ENCODE measurements around the gene PCDH17. TPM values are rescaled to one million over a fixed set of nuclear protein-coding genes. Genes with fewer than 3 reads are reported as not detected.

The PCDH17 gene
- total and polyA plus RNA-seq, 2 donors (not counting 1 experiment from before 2014, with no cell fraction given), result not detected

DNA sequence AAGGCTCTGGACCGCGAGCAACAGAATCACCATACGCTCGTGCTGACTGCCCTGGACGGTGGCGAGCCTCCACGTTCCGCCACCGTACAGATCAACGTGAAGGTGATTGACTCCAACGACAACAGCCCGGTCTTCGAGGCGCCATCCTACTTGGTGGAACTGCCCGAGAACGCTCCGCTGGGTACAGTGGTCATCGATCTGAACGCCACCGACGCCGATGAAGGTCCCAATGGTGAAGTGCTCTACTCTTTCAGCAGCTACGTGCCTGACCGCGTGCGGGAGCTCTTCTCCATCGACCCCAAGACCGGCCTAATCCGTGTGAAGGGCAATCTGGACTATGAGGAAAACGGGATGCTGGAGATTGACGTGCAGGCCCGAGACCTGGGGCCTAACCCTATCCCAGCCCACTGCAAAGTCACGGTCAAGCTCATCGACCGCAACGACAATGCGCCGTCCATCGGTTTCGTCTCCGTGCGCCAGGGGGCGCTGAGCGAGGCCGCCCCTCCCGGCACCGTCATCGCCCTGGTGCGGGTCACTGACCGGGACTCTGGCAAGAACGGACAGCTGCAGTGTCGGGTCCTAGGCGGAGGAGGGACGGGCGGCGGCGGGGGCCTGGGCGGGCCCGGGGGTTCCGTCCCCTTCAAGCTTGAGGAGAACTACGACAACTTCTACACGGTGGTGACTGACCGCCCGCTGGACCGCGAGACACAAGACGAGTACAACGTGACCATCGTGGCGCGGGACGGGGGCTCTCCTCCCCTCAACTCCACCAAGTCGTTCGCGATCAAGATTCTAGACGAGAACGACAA, 1.8 kb downstream of the PCDH17 start:
- Mint-ChIP-seq H3K9me3 (ENCODE audit: insufficient read depth) (no peaks in the 10 kb centered on the region), H3K27me3 (peaks cover 37% of the 10 kb centered on the region), H3K4me3 (no peak overlapping the region), H3K27ac (no peak overlapping the region), H3K4me1 (peaks cover 36% of the 10 kb centered on the region)
- ATAC-seq (ENCODE audit: low read depth), result no peak
- H3K27me3 ChIP-seq (replicated peaks in 1 of 4; ENCODE audit: control extremely low read depth in 1 of 4, control insufficient read depth in 3 of 4, insufficient read depth in 4 of 4, low read length in 3 of 4), result peaks cover 0 to 59% (median 34%) of the 10 kb centered on the region in 4 experiments
- TF ChIP-seq EZH2 (IDR thresholded peaks at IDR 0.05; ENCODE audit: borderline replicate concordance, insufficient read depth, low read depth, low read length, poor library complexity, severe bottlenecking), result no peak
- TF ChIP-seq CTCF (IDR thresholded peaks at IDR 0.05), result no peak
- H3K4me1 ChIP-seq (ENCODE audit: control insufficient read depth in 2 of 2, insufficient read depth in 2 of 2, low read length in 2 of 2), result peaks cover 34 to 48% of the 10 kb centered on the region in 2 donors
- DNase-seq, result peak; percentile 2
- no peaks in the 10 kb centered on the region for H4K20me1 ChIP-seq (ENCODE audit: control insufficient read depth, insufficient read depth, low read length, poor library complexity, severe bottlenecking)
- no peak overlapping the region for H3K4me2 ChIP-seq (replicated peaks; ENCODE audit: low read depth, low read length, poor library complexity, severe bottlenecking)
- no peak overlapping the region for H3K4me3 ChIP-seq (ENCODE audit: control extremely low read depth in 1 of 5, extremely low read depth in 1 of 5, insufficient read depth in 1 of 5, low read depth in 2 of 5, low read length in 4 of 5)
- H3K79me2 ChIP-seq (ENCODE audit: control insufficient read depth, insufficient read depth, low read length), result no peaks in the 10 kb centered on the region
- POLR2A ChIA-PET, result no interaction called here
- no peak overlapping the region for H3K9ac ChIP-seq (ENCODE audit: low read length)
- CTCF ChIA-PET, result no interaction called here
- H3K36me3 ChIP-seq (replicated peaks in 1 of 2; ENCODE audit: control extremely low read depth in 1 of 2, control insufficient read depth in 1 of 2, extremely low read depth in 1 of 2, insufficient read depth in 2 of 2, low read length in 1 of 2), result no peaks in the 10 kb centered on the region
- intact Hi-C loops (cut with micrococcal nuclease), result no loop called here
- H3K27ac ChIP-seq (ENCODE audit: low read length in 2 of 2), result no peak overlapping the region
- H2AFZ ChIP-seq (ENCODE audit: insufficient read depth, low read depth, low read length, poor library complexity, severe bottlenecking), result peak overlapping the region; percentile 53
- H3K9me3 ChIP-seq (ENCODE audit: control extremely low read depth in 1 of 3, control insufficient read depth in 2 of 3, insufficient read depth in 1 of 3, low read length in 2 of 3), result peaks cover 0 to 46% (median 1%) of the 10 kb centered on the region in 3 donors
- 20% methylated on average over 72 of the region's 77 CpGs for WGBS (ENCODE audit: insufficient coverage)

All from B cell (primary cell).